Mesothelial cell of epicardium (in vitro differentiated cells): ENCODE measurements around the gene SMIM14. TPM values are rescaled to one million over a fixed set of nuclear protein-coding genes. Genes with fewer than 3 reads are reported as not detected.

Experiments used
- DNase-seq, 2 experiments: peaks; one replicate each; pipeline ENCODE4 v3.0.0; 2021; ENCODE audit warnings: low spot score in 2 of 2; ENCODE audit not compliant: unreplicated experiment in 2 of 2
- H3K27ac Mint-ChIP-seq: 2 replicates; pipeline ENCODE4 v1.8.0; 2021; ENCODE audit warnings: mixed read lengths
- H3K27me3 Mint-ChIP-seq: 2 replicates; pipeline ENCODE4 v1.8.0; 2021; ENCODE audit warnings: low read depth, mixed read lengths
- H3K36me3 Mint-ChIP-seq: 2 replicates; pipeline ENCODE4 v1.8.0; 2021; ENCODE audit warnings: mixed read lengths
- H3K4me1 Mint-ChIP-seq: 2 replicates; pipeline ENCODE4 v1.8.0; 2021; ENCODE audit warnings: mixed read lengths
- H3K4me3 Mint-ChIP-seq: 2 replicates; pipeline ENCODE4 v1.8.0; 2021; ENCODE audit warnings: mild to moderate bottlenecking, moderate library complexity, mixed read lengths
- H3K9me3 Mint-ChIP-seq: 2 replicates; pipeline ENCODE4 v1.8.0; 2021; ENCODE audit warnings: mixed read lengths
- CTCF ChIP-seq: fragments of 200-600 bp; sonication (generic); IDR thresholded peaks from one replicate; pipeline ENCODE4 v1.5.0; 2021; ENCODE audit warnings: antibody characterized with exemption; ENCODE audit not compliant: unreplicated experiment
- total RNA-seq: library from RNA; stranded (reverse); gene quantifications from 3 replicates; pipeline ENCODE4 v1.2.1, GENCODE V29; 2021

SMIM14 gene
- total RNA-seq, 1 donor from 2014 or later: 15.9 TPM

GRCh38 chr4:39627413-39627812 lies 11.3 kb downstream of the SMIM14 start:
- H3K9me3 Mint-ChIP-seq: no peaks in the 10 kb centered on the region
- H3K4me3 Mint-ChIP-seq: no peak overlapping the region
- no peaks in the 10 kb centered on the region for H3K27me3 Mint-ChIP-seq
- peaks cover 3% of the 10 kb centered on the region for H3K4me1 Mint-ChIP-seq
- H3K27ac Mint-ChIP-seq: no peak overlapping the region
- DNase-seq: no peak
- TF ChIP-seq CTCF: no peak
- no peaks in the 10 kb centered on the region for H3K36me3 Mint-ChIP-seq

GRCh38 chr4:39626913-39627312 lies 11.8 kb downstream of the SMIM14 start:
- Mint-ChIP-seq H3K4me1 (peaks cover 3% of the 10 kb centered on the region), H3K27ac (no peak overlapping the region), H3K9me3 (no peaks in the 10 kb centered on the region), H3K27me3 (no peaks in the 10 kb centered on the region), H3K36me3 (no peaks in the 10 kb centered on the region), H3K4me3 (no peak overlapping the region)
- no peak for DNase-seq
- TF ChIP-seq CTCF: no peak

GRCh38 chr4:39626261-39626660 lies 12.4 kb downstream of the SMIM14 start:
- Mint-ChIP-seq H3K27ac (no peak overlapping the region), H3K4me3 (no peak overlapping the region), H3K9me3 (no peaks in the 10 kb centered on the region), H3K27me3 (no peaks in the 10 kb centered on the region), H3K4me1 (peaks cover 3% of the 10 kb centered on the region), H3K36me3 (no peaks in the 10 kb centered on the region)
- TF ChIP-seq CTCF: no peak
- no peak for DNase-seq

GRCh38 chr4:39621582-39621981 lies 17.1 kb downstream of the SMIM14 start:
- Mint-ChIP-seq H3K36me3 (no peaks in the 10 kb centered on the region), H3K4me1 (peaks cover 7% of the 10 kb centered on the region), H3K4me3 (no peak overlapping the region), H3K27ac (peak overlapping the region; percentile 50), H3K9me3 (no peaks in the 10 kb centered on the region), H3K27me3 (no peaks in the 10 kb centered on the region)
- DNase-seq: no peak
- TF ChIP-seq CTCF: no peak

- peak overlapping the region; percentile 51 for H3K27ac Mint-ChIP-seq
- H3K4me3 Mint-ChIP-seq: no peak overlapping the region
- no peaks in the 10 kb centered on the region for H3K27me3 Mint-ChIP-seq
- H3K9me3 Mint-ChIP-seq: no peaks in the 10 kb centered on the region
- peaks cover 7% of the 10 kb centered on the region for H3K4me1 Mint-ChIP-seq
- no peak for TF ChIP-seq CTCF
- no peaks in the 10 kb centered on the region for H3K36me3 Mint-ChIP-seq
- no peak for DNase-seq
These were observed 17.9 kb downstream of the SMIM14 start for GRCh38 chr4:39620551-39621313.
